NCI-H510A (cell line): Measurements from ENCODE around the gene PARD3B.

Source experiments
- DNase-seq: peaks from one replicate; lab custom pipeline; 2025; lab: John Stamatoyannopoulos, UW

PARD3B gene

DNA sequence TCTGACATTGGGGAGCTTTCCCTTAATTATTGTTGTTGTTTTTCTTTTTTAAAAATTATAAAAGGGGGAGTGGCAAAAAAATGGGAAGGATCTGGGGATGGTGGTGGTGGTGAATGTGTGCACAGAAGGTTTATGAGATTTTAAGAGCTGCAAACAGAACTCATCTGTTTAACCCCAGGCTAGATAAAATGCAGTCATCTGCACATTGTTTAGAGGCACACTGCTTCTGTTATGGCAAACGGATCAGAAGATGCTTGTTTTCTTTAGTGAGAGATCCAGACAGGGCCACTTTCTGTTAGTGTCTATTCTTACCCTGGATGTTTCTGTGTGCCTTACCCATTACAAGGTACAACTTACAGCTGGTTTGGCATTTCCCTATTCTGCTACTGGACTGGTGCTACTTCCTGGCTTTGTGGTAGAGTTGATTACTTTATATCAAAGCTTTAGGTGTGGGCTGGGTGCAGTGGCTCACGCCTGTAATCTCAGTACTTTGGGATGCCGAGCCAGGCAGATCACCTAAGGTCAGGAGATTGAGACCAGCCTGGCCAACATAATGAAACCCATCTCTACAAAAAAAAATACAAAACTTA lies 1068.8 kb downstream of the PARD3B start:
- DNase-seq = no peak

GRCh38 chr2:205614965-205615364 lies 1069.7 kb downstream of the PARD3B start:
- DNase-seq = no peak

- no peak for DNase-seq
Measured at GRCh38 chr2:205617905-205618304, 1072.6 kb downstream of the PARD3B start.

DNA sequence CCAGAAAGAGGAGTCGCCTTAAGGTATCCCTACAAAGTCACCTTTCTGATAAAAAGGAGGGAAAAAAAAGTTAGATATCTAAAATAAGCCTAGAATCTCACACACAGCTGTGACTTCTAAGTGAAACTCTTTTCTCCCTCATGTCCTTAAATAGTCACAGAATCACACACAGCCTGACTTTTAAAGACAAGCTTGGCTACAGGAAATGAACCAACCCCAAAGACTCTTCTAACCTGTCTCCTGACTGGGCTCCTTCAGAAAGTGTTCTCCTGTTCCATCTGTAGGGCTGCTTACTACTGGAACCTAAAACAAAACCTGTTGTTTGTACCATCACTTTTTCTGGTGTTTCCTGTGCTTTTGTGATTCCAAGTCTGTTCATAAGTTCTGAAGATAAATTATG lies 1074.3 kb downstream of the PARD3B start:
- DNase-seq = no peak

DNA sequence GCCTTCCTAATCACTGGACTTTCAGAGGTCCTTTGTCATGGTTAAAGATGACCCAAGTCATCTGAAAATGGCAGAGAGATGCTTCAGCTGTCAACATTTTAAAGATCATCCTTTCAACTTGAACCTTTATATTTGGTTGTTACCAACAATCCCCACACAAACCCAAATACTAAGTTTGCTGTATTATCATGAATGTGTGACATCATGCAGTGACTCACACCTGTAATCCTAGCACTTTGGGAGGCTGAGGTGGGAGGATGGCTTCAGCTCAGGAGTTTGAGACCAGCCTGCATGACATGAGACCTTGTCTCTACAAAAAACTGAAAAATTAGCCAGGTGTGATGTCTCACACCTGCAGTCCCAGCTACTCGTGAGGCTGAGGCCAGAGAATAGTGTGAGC lies 1081.8 kb downstream of the PARD3B start:
- DNase-seq = no peak

- DNase-seq = no peak
Measured at GRCh38 chr2:205628422-205628821, 1083.1 kb downstream of the PARD3B start.

- DNase-seq = no peak
Measured at GRCh38 chr2:205629091-205629776, 1084.0 kb downstream of the PARD3B start.

- no peak for DNase-seq
Measured at GRCh38 chr2:205633994-205634393, 1088.7 kb downstream of the PARD3B start.

DNA sequence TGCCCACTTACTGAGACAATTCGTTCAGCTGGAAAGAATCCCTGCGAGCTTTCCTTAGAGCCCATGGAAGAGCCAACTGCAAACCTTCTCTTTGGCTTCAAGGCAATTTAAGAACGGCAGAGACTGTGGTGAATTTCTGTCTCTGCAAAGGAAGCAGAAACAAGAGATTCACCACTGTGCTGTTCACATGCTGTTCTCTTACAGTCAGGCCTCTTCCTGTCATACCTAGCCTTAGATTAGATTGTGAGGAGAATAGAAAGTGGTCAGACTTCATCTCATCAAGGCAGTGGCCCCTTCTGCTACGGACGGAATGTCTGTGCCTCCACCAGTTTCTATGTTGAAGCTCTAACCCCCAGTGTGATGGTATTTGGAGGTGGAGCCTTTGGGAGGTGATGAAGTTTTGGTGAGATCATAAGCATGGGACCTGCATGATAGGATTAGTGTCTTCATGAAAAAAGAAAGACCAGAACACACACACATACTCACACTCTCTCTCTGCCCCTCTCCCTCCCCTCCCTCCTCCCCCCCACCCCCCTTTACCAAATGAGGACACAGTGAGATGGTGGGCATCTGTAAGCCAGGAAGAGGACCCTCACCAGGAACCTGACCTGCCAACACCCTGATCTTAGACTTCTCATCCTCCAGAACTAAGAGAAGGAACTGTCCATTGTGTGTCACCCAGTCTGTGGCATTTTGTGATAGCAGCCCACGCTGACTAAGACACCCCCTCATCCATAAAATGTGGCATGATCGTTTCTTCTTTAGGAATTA lies 1091.5 kb downstream of the PARD3B start:
- DNase-seq = no peak

GRCh38 chr2:205637320-205637602 lies 1092.0 kb downstream of the PARD3B start:
- no peak for DNase-seq

DNA sequence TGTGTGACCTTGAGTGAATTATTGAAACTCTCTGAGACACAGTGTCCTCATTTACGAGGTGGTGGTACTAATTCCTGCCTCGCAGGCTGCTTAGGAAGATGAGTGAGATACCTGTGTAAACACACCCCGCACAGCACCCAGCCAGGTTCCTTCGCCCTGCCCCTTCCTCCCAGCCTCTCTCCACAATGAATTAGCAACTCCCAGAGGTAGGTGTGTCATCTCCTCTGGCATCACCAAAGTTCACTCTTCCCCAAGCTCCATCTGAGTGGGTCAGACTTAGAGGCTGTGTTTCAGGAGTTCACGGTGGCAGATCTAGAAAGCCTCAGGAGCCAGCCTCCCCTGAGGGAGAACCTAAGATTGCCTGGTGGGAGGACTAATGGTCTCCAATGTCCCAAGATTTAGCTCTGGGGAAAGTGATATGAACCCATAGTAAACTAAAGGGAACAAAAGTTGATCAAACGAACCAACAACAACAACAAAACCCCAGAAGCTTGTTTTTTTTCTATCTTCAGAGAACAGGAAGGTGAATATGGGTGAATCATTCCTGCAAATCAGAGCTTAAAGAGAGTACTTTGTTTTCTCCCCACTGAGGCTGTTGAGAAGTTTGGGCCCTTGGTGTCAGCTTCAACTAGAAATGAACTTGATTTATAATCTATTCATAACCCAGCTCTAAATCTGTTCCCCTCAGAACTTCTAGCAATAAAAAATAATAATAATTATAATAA lies 1092.7 kb downstream of the PARD3B start:
- DNase-seq = no peak

DNA sequence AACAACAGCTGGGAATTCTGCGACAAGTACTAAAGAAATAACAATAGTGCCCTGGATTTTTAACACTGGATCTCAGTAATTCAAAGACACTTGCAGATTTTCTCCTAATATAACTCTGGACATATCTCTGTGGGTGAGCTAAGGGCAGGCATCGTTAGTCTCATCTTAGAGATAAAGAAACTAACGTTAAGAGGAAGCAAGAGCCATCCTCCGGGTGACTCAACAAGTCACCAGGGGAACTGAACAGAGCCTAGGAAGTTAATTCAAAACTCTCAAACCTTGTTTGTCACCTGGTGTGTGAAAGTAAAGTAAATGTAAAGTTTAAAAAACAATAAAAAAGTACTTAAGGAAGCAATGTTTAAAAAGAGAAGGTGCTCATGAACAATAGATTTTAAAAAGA lies 1095.4 kb downstream of the PARD3B start:
- DNase-seq = no peak

- no peak for DNase-seq
Measured at GRCh38 chr2:205642599-205643356, 1097.5 kb downstream of the PARD3B start.

DNA sequence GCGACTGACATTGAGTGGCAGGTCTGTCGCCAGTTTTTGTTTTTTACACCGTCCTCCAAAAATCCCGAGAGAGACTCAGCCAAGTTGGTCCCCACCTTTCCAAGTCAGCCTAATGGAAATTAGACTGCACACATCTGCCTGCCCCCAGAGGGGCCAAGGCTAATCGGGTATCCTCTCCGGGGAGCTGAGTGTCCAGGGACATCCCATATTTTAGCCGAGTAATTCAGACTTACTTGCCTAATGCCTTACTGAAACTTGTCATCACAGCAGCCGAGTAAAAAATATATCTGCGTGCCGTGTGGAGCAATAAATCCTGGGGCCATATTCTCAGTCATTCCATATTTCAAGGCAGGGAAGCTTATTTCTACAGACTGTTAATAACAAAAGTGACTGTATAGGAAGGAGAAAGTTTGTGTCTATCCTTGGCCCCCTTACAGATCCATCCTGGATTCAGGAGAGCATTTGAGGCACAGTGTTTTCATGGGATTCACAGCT lies 1098.2 kb downstream of the PARD3B start:
- no peak for DNase-seq

DNA sequence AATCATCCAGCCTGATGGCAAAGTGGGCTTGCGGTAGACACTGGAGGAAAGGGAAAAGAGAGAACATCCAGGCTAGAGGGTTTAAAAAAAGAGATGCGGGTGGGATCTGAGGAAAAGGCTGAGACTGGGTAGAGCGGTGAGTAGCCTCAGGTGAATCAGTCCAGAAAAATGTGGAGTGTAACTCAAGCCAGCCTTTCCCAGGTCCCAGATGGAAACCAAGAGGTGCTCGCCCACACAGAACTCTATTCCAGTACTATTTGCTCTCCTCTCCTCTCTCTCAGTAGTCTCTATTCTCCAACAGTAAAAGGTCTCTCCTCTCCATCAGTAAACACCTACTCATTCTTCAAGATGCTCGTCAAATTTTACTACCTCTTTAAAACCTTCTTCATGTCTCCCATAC lies 1098.7 kb downstream of the PARD3B start:
- no peak for DNase-seq

DNA sequence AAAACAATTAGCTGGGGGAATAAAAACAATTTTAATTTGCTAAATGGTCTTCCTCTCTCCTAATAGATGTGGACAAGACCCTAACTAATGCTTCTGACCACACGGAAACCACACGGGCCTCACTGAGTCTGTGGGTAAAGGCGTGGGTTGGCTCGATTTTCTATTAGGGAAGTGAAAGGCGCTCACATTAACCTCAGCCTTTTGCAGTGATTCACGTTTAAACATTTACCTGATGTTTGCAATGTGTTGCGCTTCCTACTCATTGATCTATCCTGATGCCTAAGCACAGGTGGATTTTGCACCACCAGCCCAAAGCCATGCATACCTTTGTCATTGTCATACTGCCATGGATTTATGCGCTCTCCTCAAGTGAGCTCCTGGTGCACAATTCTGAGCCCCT lies 1101.4 kb downstream of the PARD3B start:
- no peak for DNase-seq

- DNase-seq = no peak
Measured at GRCh38 chr2:205650450-205650849, 1105.2 kb downstream of the PARD3B start.

GRCh38 chr2:205650931-205651330 lies 1105.7 kb downstream of the PARD3B start:
- no peak for DNase-seq

DNA sequence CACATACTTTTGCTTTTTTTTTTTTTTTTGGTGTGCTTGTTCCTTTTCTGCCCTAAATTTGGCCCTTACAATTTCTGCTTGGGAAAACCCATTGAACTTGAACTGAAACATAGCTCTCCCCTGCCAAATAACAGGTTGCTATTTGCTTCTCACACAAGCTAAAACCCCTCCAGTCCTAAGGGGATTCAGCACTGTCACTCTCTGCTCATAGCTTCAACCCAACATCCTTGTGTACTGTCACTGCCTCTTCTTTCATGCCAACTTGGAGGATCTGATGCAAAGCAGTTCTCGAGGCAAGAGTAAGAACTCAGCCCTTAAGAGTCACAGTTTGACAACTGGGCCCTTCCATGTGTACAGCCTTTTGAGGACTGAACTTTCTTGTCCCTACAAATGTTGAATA lies 1106.4 kb downstream of the PARD3B start:
- no peak for DNase-seq

DNA sequence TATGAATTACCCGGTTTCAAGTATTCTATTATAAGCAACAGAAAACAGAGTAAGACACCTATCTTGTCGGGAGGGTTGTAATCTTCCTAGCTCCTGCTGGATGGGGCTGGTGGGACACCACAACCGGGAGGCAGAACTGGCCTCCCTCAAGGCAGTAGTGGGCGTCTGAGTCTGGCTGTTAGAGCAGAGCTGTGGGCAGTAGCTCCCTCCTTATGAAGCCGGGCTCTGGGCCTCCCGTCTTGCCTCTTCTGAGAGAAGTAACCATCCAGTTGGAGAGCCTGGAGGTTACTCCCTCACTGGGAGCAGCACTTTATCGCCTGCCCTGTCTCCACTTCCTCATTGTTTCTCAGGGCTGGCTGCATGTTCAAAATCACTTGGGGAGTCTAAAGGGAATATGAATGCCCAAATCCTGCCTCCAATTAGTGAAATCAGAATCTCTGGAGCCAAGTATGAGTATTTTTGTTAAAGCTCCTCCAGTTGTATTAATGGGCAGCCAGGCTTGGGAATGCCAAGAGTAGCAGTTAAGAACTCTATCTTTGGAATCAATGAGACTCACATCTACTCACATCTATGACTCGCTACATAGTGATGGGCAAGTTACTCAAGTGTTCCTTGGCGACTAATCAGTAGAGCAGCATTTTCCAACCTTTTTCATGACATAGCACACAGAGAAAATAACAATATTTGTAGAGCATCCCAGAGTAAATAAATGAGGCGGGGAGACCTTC lies 1109.8 kb downstream of the PARD3B start:
- no peak for DNase-seq

DNA sequence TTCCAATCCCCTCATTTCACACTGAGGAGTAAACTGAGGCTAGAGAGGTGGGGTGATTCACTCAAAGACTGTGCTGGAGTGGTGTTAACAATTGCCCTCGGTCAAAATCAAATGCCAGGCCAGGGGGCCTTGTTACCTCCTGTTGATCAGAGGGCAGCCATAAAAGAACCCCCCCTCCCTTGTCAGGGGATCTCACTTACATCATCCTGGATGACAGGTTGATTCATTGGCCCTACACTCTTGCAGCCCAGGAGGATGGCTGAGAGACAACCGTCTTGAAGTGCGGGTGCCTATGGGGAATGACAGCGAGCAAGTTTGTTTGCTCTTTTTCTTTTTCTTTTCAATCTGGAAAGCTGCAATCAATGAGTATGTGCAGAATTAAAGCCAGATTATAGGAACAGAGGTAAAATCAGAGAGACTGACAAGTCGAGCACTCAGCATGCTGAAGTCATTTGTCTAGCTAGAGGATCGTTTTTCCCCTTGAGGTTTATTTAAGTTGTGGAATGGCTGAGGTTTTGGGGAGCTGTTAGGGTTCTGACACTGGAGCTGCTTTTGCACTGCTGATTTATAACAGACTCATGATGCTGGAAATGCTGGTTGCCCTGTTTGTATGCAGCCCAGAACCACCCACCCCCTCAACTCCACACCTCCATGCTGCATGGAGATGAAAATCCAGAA lies 1110.6 kb downstream of the PARD3B start:
- no peak for DNase-seq
